ENCODE measurements around the gene PLA2G2E.

Gene PLA2G2E

GRCh38 chr1:19926296-19927129, 3.1 kb upstream of the PLA2G2E start:
- no peak for DNase-seq

GRCh38 chr1:19925342-19926070, 2.1 kb upstream of the PLA2G2E start:
- DNase-seq = no peak

GRCh38 chr1:19923953-19924346, 533 bp upstream of the PLA2G2E start:
- no peak for DNase-seq

- no peak for DNase-seq
These were observed 1.3 kb downstream of the PLA2G2E start for GRCh38 chr1:19922015-19922688.

- no peak for DNase-seq
These were observed 2.1 kb downstream of the PLA2G2E start for GRCh38 chr1:19921310-19921709.

- no peak for DNase-seq
These were observed 3.2 kb downstream of the PLA2G2E start for GRCh38 chr1:19920132-19920710.

- peak; percentile 74 to 80 for DNase-seq
These were observed 5.4 kb downstream of the PLA2G2E start for GRCh38 chr1:19918057-19918456.

GRCh38 chr1:19910650-19911049, 12.8 kb downstream of the PLA2G2E start:
- no peak for DNase-seq

GRCh38 chr1:19909971-19910370, 13.4 kb downstream of the PLA2G2E start:
- no peak for DNase-seq

GRCh38 chr1:19909392-19909791, 14.0 kb downstream of the PLA2G2E start:
- DNase-seq = no peak

GRCh38 chr1:19907456-19907855, 16.0 kb downstream of the PLA2G2E start:
- no peak for DNase-seq

GRCh38 chr1:19903621-19904020, 19.8 kb downstream of the PLA2G2E start:
- DNase-seq = no peak

- DNase-seq = no peak
These were observed 21.8 kb downstream of the PLA2G2E start for GRCh38 chr1:19901653-19902052.

GRCh38 chr1:19894218-19894617, 29.2 kb downstream of the PLA2G2E start:
- DNase-seq = no peak

- no peak for DNase-seq
These were observed 29.7 kb downstream of the PLA2G2E start for GRCh38 chr1:19893687-19894086.

GRCh38 chr1:19892628-19893168, 30.7 kb downstream of the PLA2G2E start:
- no peak for DNase-seq

GRCh38 chr1:19892129-19892528, 31.3 kb downstream of the PLA2G2E start:
- DNase-seq = no peak

GRCh38 chr1:19889656-19890055, 33.8 kb downstream of the PLA2G2E start:
- DNase-seq = no peak

- DNase-seq = no peak
These were observed 35.3 kb downstream of the PLA2G2E start for GRCh38 chr1:19888112-19888511.

GRCh38 chr1:19885821-19886220, 37.6 kb downstream of the PLA2G2E start:
- no peak for DNase-seq

GRCh38 chr1:19884312-19884711, 39.1 kb downstream of the PLA2G2E start:
- no peak for DNase-seq

- peak; percentile 97 to 98 for DNase-seq
These were observed 41.0 kb downstream of the PLA2G2E start, which contains the start of gene OTUD3 for GRCh38 chr1:19882111-19883071. OTUD3 (plus strand) TSS chr1:19882395; CDS start chr1:19882514, 119 bp downstream.

All from CD4-positive, alpha-beta T cell treated with Interferon alpha-2 for 1 hour (primary cell).